Cardiac muscle cell (in vitro differentiated cells and primary cell): Measurements from ENCODE around the gene AIF1. TPM values are rescaled to one million over a fixed set of nuclear protein-coding genes. Genes with fewer than 3 reads are reported as not detected.
A peak's percentile ranks its signal among the peaks of the same experiment; 100 is the strongest.

Experiments
- DNase-seq, 2 donors: peaks; one replicate each; pipeline versions ENCODE4 v3.0.0 to v3.0.0-alpha.2; 2010 to 2017; ENCODE audit warnings: low read depth in 1 of 2, low spot score in 1 of 2
- H3K27ac ChIP-seq: fragments of 200-600 bp; sonication (generic); 2 replicates; pipeline ENCODE4 v1.5.1; 2016
- H3K27me3 ChIP-seq: fragments of 200-600 bp; sonication (generic); 2 replicates; pipeline ENCODE4 v1.6.0; 2016; ENCODE audit warnings: control low read depth
- H3K36me3 ChIP-seq: fragments of 200-600 bp; sonication (generic); 2 replicates; pipeline ENCODE4 v1.5.1; 2016; ENCODE audit warnings: control low read depth
- H3K4me1 ChIP-seq: fragments of 200-600 bp; sonication (generic); 2 replicates; pipeline ENCODE4 v1.8.1; 2017; ENCODE audit warnings: low read depth, mild to moderate bottlenecking, mixed run types
- H3K4me3 ChIP-seq: fragments of 200-600 bp; sonication (generic); 2 replicates; pipeline ENCODE4 v1.5.1; 2016; ENCODE audit warnings: mild to moderate bottlenecking
- H3K9me3 ChIP-seq: fragments of 200-600 bp; sonication (generic); 2 replicates; pipeline ENCODE4 v1.5.1; 2017; ENCODE audit warnings: low read depth, mild to moderate bottlenecking, control low read depth
- CTCF ChIP-seq: IDR thresholded peaks from 2 replicates; pipeline ENCODE4 v1.5.1; 2012; ENCODE audit warnings: low read depth, mild to moderate bottlenecking, low read length
- polyA plus RNA-seq: library from polyadenylated mRNA; unstranded; fragments of >200 nt; fragmentation: Nextera tagmentation; extraction: Ambion mirVana; gene quantifications from 2 replicates; pipeline ENCODE4 v1.2.1, GENCODE V29; 2016
- total RNA-seq: library from RNA; depleted of rRNA; stranded (reverse); fragments of >200 nt; gene quantifications from 2 replicates; pipeline ENCODE4 v1.2.3, GENCODE V29; 2016

The AIF1 gene
- total and polyA plus RNA-seq, 2 experiments from 2014 or later, result 1.4 TPM; not detected in 1

GRCh38 chr6:31655349-31656237 lies 40.6 kb downstream of the AIF1 start, which contains the start of gene APOM:
TSS of gene APOM (plus strand) at chr6:31655894. CDS start at chr6:31655967, 73 bp downstream.
- no peak for TF ChIP-seq CTCF
- H3K9me3 ChIP-seq, result no peaks in the 10 kb centered on the region
- no peaks in the 10 kb centered on the region for H3K27me3 ChIP-seq
- peaks cover 20% of the 10 kb centered on the region for H3K4me1 ChIP-seq
- DNase-seq, result no peak
- no peak within 1 kb of the TSS for H3K27ac ChIP-seq
- H3K4me3 ChIP-seq, result no peak within 1 kb of the TSS
- H3K36me3 ChIP-seq, result no peaks in the 10 kb centered on the region

- no peak overlapping the region for H3K4me3 ChIP-seq
- no peaks in the 10 kb centered on the region for H3K27me3 ChIP-seq
- no peaks in the 10 kb centered on the region for H3K9me3 ChIP-seq
- TF ChIP-seq CTCF, result no peak
- no peak overlapping the region for H3K27ac ChIP-seq
- H3K4me1 ChIP-seq, result peaks cover 13% of the 10 kb centered on the region
- no peaks in the 10 kb centered on the region for H3K36me3 ChIP-seq
- no peak for DNase-seq
Measured at GRCh38 chr6:31657406-31658157, 42.5 kb downstream of the AIF1 start.

- Histone ChIP-seq H3K4me3 (no peak overlapping the region), H3K4me1 (peaks cover 14% of the 10 kb centered on the region), H3K36me3 (no peaks in the 10 kb centered on the region), H3K9me3 (no peaks in the 10 kb centered on the region), H3K27ac (no peak overlapping the region), H3K27me3 (no peaks in the 10 kb centered on the region)
- TF ChIP-seq CTCF, result no peak
- DNase-seq, result no peak
Measured at GRCh38 chr6:31658158-31658688, 43.2 kb downstream of the AIF1 start.

- TF ChIP-seq CTCF, result no peak
- Histone ChIP-seq H3K27me3 (no peaks in the 10 kb centered on the region), H3K9me3 (no peaks in the 10 kb centered on the region), H3K36me3 (no peaks in the 10 kb centered on the region), H3K4me1 (peaks cover 23% of the 10 kb centered on the region), H3K27ac (peak overlapping the region; percentile 88), H3K4me3 (peak overlapping the region; percentile 79)
- DNase-seq, result no peak
Measured at GRCh38 chr6:31658983-31659648, 44.1 kb downstream of the AIF1 start.
